Measurements from ENCODE around the gene ZFYVE28. TPM values are rescaled to one million over a fixed set of nuclear protein-coding genes. Genes with fewer than 3 reads are reported as not detected.

ZFYVE28 gene
- total and polyA plus RNA-seq, 2 donors (not counting 1 experiment from before 2014, with no cell fraction given) = 5.8 to 12.1 TPM

DNA sequence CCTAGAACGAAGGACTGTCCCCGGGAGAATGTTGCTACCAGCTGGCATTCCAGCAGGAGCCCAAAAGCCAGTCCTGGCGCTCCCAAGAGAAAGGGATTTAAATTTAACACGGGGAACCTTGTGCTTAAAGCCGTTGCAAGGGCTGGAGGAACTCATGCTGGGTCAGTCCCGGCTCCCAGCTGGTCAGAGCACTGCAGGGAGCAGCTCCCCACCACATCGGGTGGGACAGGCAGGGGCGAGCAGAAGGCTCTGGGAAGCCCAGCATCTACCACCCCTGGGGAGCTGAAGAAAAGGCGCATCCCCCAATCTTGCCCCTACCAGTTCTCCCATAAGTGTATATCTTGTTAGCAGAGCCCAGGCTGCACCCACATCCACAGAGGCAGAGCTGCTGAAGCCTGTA is 16.0 kb upstream of the ZFYVE28 start:
- Histone ChIP-seq H3K27ac (ENCODE audit: low read length in 2 of 2) (no peak overlapping the region), H3K36me3 (replicated peaks in 1 of 2; ENCODE audit: control extremely low read depth in 1 of 2, control insufficient read depth in 1 of 2, extremely low read depth in 1 of 2, insufficient read depth in 2 of 2, low read length in 1 of 2) (no peaks in the 10 kb centered on the region), H3K27me3 (replicated peaks in 1 of 4; ENCODE audit: control extremely low read depth in 1 of 4, control insufficient read depth in 3 of 4, insufficient read depth in 4 of 4, low read length in 3 of 4) (peaks cover 0 to 7% (median 0%) of the 10 kb centered on the region in 4 experiments), H3K79me2 (ENCODE audit: control insufficient read depth, insufficient read depth, low read length) (no peaks in the 10 kb centered on the region), H3K9ac (ENCODE audit: low read length) (no peak overlapping the region), H3K4me3 (ENCODE audit: control extremely low read depth in 1 of 5, extremely low read depth in 1 of 5, insufficient read depth in 1 of 5, low read depth in 2 of 5, low read length in 4 of 5) (no peak overlapping the region), H4K20me1 (ENCODE audit: control insufficient read depth, insufficient read depth, low read length, poor library complexity, severe bottlenecking) (no peaks in the 10 kb centered on the region), H3K4me1 (ENCODE audit: control insufficient read depth in 2 of 2, insufficient read depth in 2 of 2, low read length in 2 of 2) (no peaks in the 10 kb centered on the region), H3K9me3 (ENCODE audit: control extremely low read depth in 1 of 3, control insufficient read depth in 2 of 3, insufficient read depth in 1 of 3, low read length in 2 of 3) (peaks cover 0 to 3% (median 0%) of the 10 kb centered on the region in 3 donors), H3K4me2 (replicated peaks; ENCODE audit: low read depth, low read length, poor library complexity, severe bottlenecking) (no peak overlapping the region), H2AFZ (ENCODE audit: insufficient read depth, low read depth, low read length, poor library complexity, severe bottlenecking) (no peak overlapping the region)
- TF ChIP-seq, protein P1, sequence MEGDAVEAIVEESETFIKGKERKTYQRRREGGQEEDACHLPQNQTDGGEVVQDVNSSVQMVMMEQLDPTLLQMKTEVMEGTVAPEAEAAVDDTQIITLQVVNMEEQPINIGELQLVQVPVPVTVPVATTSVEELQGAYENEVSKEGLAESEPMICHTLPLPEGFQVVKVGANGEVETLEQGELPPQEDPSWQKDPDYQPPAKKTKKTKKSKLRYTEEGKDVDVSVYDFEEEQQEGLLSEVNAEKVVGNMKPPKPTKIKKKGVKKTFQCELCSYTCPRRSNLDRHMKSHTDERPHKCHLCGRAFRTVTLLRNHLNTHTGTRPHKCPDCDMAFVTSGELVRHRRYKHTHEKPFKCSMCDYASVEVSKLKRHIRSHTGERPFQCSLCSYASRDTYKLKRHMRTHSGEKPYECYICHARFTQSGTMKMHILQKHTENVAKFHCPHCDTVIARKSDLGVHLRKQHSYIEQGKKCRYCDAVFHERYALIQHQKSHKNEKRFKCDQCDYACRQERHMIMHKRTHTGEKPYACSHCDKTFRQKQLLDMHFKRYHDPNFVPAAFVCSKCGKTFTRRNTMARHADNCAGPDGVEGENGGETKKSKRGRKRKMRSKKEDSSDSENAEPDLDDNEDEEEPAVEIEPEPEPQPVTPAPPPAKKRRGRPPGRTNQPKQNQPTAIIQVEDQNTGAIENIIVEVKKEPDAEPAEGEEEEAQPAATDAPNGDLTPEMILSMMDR (IDR thresholded peaks at IDR 0.05) = no peak
- TF ChIP-seq EZH2 (IDR thresholded peaks at IDR 0.05; ENCODE audit: borderline replicate concordance, insufficient read depth, low read depth, low read length, poor library complexity, severe bottlenecking) = no peak
- Mint-ChIP-seq H3K4me3 (no peak overlapping the region), H3K9me3 (ENCODE audit: insufficient read depth) (no peaks in the 10 kb centered on the region), H3K4me1 (no peaks in the 10 kb centered on the region), H3K27ac (no peak overlapping the region), H3K27me3 (no peaks in the 10 kb centered on the region)
- ATAC-seq (ENCODE audit: low read depth) (no peak), DNase-seq (no peak)
- WGBS (ENCODE audit: insufficient coverage) = 78% methylated on average over 9 of the region's 9 CpGs
- intact Hi-C loops (cut with micrococcal nuclease) = no loop called here
- CTCF ChIA-PET = no interaction called here
- POLR2A ChIA-PET = no interaction called here

GRCh38 chr4:2433609-2434350 is 15.3 kb upstream of the ZFYVE28 start:
- Mint-ChIP-seq H3K9me3 (ENCODE audit: insufficient read depth) (no peaks in the 10 kb centered on the region), H3K4me3 (no peak overlapping the region), H3K27ac (no peak overlapping the region), H3K4me1 (no peaks in the 10 kb centered on the region), H3K27me3 (peaks cover 4% of the 10 kb centered on the region)
- ChIA-PET POLR2A (no interaction called here), CTCF (no interaction called here)
- no peak overlapping the region for H3K27ac ChIP-seq (ENCODE audit: low read length in 2 of 2)
- TF ChIP-seq, protein P1 (IDR thresholded peaks at IDR 0.05) = no peak
- no peak for TF ChIP-seq EZH2 (IDR thresholded peaks at IDR 0.05; ENCODE audit: borderline replicate concordance, insufficient read depth, low read depth, low read length, poor library complexity, severe bottlenecking)
- H3K4me1 ChIP-seq (ENCODE audit: control insufficient read depth in 2 of 2, insufficient read depth in 2 of 2, low read length in 2 of 2) = no peaks in the 10 kb centered on the region
- H3K9ac ChIP-seq (ENCODE audit: low read length) = no peak overlapping the region
- intact Hi-C loops (cut with micrococcal nuclease) = no loop called here
- peaks cover 0 to 7% (median 0%) of the 10 kb centered on the region in 4 experiments for H3K27me3 ChIP-seq (replicated peaks in 1 of 4; ENCODE audit: control extremely low read depth in 1 of 4, control insufficient read depth in 3 of 4, insufficient read depth in 4 of 4, low read length in 3 of 4)
- no peak for DNase-seq
- H3K4me2 ChIP-seq (replicated peaks; ENCODE audit: low read depth, low read length, poor library complexity, severe bottlenecking) = no peak overlapping the region
- 90% methylated on average over 28 of the region's 29 CpGs for WGBS (ENCODE audit: insufficient coverage)
- H3K9me3 ChIP-seq (ENCODE audit: control extremely low read depth in 1 of 3, control insufficient read depth in 2 of 3, insufficient read depth in 1 of 3, low read length in 2 of 3) = peaks cover 0 to 3% (median 0%) of the 10 kb centered on the region in 3 donors
- no peaks in the 10 kb centered on the region for H3K79me2 ChIP-seq (ENCODE audit: control insufficient read depth, insufficient read depth, low read length)
- no peak for ATAC-seq (ENCODE audit: low read depth)
- no peaks in the 10 kb centered on the region for H3K36me3 ChIP-seq (replicated peaks in 1 of 2; ENCODE audit: control extremely low read depth in 1 of 2, control insufficient read depth in 1 of 2, extremely low read depth in 1 of 2, insufficient read depth in 2 of 2, low read length in 1 of 2)
- no peaks in the 10 kb centered on the region for H4K20me1 ChIP-seq (ENCODE audit: control insufficient read depth, insufficient read depth, low read length, poor library complexity, severe bottlenecking)
- no peak overlapping the region for H2AFZ ChIP-seq (ENCODE audit: insufficient read depth, low read depth, low read length, poor library complexity, severe bottlenecking)
- no peak overlapping the region for H3K4me3 ChIP-seq (ENCODE audit: control extremely low read depth in 1 of 5, extremely low read depth in 1 of 5, insufficient read depth in 1 of 5, low read depth in 2 of 5, low read length in 4 of 5)

Measured in B cell (primary cell).